Epithelial cell of proximal tubule (primary cell): ENCODE measurements around the gene TOMM70. TPM values are rescaled to one million over a fixed set of nuclear protein-coding genes. Genes with fewer than 3 reads are reported as not detected.

Source experiments
- DNase-seq: peaks from one replicate; pipeline ENCODE4 v3.0.0-alpha.2; 2011; ENCODE audit warnings: low read depth
- H3K4me3 ChIP-seq: 2 replicates; pipeline ENCODE4 v1.5.1; 2011; ENCODE audit warnings: low read depth, mild to moderate bottlenecking, low read length
- total RNA-seq: library from RNA; depleted of rRNA; stranded (reverse); fragments of >200 nt; gene quantifications from 2 replicates; pipeline ENCODE4 v1.2.3, GENCODE V29; 2015
- TF ChIP-seq, protein P1 (sequence below): conservative IDR thresholded peaks from 2 replicates; pipeline ENCODE4 v1.5.1; 2012; ENCODE audit warnings: low read depth, mild to moderate bottlenecking, low read length

TOMM70 gene
- total RNA-seq, 1 donor from 2014 or later = 27.5 TPM

DNA sequence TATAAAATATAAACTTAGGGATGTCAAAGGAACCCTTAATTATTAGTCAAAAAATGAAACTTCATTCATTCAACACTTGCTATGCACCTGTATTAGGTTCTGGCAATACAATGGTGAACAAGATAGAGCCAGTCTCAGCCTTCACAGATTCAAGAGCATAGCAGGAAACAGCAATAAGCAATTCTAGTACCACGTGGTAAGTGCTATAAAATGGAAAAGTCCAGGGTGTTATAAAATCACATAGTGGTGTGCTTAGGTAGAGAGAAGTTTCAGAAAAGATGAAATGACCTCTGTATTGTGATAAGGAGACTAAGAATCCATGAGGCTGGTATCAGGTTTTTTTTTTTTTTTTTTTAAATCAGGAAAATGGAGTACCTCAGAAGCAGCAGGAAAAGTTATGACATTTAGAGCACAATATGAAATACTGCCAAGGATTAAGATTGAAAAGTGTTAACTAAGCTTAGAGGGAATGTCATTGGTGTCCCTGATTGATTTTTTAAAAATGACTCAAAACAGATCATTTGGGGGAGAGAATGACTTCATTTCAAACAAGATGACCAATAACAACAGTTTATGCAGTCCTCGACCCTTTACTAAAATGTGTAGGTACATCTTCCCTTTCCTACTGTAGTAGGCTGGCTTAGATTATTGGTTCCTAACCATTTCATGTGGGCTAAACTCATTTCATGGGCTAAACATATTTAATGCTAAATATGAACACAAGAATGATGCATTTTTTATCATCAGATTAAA lies 5.0 kb downstream of the TOMM70 start:
- TF ChIP-seq, protein P1, sequence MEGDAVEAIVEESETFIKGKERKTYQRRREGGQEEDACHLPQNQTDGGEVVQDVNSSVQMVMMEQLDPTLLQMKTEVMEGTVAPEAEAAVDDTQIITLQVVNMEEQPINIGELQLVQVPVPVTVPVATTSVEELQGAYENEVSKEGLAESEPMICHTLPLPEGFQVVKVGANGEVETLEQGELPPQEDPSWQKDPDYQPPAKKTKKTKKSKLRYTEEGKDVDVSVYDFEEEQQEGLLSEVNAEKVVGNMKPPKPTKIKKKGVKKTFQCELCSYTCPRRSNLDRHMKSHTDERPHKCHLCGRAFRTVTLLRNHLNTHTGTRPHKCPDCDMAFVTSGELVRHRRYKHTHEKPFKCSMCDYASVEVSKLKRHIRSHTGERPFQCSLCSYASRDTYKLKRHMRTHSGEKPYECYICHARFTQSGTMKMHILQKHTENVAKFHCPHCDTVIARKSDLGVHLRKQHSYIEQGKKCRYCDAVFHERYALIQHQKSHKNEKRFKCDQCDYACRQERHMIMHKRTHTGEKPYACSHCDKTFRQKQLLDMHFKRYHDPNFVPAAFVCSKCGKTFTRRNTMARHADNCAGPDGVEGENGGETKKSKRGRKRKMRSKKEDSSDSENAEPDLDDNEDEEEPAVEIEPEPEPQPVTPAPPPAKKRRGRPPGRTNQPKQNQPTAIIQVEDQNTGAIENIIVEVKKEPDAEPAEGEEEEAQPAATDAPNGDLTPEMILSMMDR = no peak
- H3K4me3 ChIP-seq = no peak overlapping the region
- no peak for DNase-seq

DNA sequence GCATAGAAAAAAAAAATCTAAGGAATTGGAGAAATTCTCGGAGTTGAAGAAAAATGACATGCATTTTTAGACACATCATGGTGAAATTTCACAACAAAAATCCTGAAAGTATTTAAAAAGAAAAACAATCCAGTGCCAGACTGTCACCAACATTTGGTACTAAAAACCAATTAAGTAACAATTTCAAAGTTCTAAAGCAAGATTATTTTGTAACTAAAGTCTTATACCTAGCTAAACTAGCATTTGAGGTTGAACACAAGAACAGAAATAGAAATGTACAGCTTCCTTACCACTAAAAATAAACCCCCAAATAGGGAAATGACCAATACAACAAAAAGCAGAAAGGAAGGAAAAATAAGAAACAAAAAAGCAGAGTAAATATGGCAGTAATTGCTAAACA lies 11.9 kb downstream of the TOMM70 start:
- no peak for DNase-seq
- TF ChIP-seq, protein P1 = no peak
- no peak overlapping the region for H3K4me3 ChIP-seq

DNA sequence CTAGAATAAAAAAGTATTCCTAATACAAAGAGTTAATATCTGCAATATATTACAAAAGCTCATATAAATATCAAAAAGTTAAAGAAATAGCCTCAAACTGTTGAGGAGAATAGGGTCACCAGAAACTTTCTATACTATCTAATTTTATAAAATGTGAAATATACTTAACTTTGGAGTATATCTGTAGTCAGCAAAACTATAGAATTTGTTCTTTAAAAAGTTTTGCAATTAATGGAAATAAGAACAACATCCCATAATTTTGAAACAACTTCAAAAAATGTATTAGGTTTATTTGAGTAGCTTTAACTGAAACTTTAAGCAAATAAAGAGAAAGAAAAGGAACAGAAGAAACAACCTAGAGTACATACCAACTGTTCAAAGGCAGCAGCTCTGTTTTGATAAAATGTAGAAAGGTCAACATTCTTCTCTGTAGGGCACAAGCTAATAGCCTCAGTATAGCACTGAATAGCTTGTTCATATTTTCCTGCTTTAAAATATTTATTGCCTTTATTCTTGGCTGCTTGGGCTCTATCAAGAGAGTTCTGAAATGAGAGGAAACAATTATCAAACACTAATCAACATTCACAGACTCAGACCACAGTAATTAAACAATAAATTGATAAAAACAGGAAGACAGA lies 14.3 kb downstream of the TOMM70 start:
- TF ChIP-seq, protein P1 = no peak

DNA sequence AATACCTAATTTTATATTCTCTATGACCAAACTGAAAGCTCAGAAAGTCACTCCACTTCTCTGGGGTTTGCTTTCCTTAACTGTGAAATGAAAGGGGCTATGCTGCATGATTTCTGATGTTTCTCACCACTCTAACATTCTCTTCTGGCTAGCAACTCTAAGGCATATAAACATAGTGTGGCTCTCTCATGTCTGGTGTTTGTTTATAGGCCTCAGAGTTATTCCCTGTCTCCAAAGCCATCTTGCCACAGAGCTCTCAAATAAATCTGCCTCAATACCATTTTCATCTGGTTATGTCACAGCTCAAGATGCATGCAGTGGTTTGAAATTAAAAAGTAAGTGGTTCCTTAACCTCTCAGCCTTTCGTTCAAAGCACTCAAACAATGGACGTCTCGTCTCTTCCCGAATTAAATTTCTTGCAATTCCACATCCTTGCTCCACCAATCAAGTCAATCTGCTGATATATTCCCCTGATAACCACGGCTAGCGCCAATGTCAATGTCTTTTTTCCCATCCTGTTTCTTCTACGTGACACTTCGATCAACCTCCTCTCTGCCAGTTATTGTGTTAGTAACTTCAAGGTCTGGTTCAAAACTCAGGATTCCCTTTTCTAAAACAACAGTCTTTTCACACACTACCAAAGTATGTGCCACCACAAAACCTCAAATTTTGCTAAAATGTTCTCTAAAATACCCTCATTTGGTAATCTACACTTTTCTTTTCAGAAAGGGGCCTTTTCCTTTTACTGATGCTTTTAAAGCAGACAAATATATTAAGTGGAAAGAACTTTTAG lies 16.0 kb downstream of the TOMM70 start:
- no peak overlapping the region for H3K4me3 ChIP-seq
- TF ChIP-seq, protein P1 = no peak
- no peak for DNase-seq

More for the DNA sequence above, 14.3 kb downstream of the TOMM70 start:
- DNase-seq = no peak
- no peak overlapping the region for H3K4me3 ChIP-seq

DNA sequence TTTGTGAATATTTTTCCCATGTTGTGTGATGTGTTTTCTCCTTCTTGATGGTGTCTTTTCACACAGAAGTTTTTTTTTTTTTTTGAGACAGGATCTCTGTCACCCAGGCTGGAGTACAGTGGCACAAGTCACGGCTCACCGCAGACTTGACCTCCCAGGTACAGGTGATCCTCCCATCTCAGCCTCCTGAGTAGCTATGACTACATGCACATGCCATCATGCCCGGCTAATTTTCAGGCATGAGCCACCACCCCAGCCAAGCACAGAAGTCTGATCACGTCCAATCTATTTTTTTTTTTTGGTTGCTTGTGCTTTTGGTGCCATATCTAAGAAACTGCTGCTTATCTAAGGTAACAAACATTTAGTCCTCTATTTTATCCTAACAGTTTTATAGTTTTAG lies 24.6 kb downstream of the TOMM70 start:
- DNase-seq = no peak
- no peak overlapping the region for H3K4me3 ChIP-seq
- TF ChIP-seq, protein P1 = no peak

DNA sequence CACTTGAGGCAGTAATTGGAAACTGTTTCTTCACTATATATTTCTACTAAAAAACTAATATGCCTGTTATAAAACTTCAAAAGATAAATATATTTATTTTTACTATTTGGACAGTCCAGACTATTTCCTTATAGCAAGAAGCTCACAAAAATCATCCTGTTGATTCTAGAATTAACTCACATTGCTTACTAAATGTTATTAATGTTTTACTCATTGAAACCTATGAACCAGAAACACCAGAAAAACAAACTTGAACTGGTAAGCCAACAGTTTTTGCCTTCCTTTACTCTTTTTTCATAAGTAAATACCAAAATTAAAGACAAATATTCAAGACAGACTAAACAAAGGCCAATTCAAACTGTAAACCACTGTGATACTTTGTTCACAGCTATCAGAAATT lies 26.4 kb downstream of the TOMM70 start:
- no peak overlapping the region for H3K4me3 ChIP-seq
- TF ChIP-seq, protein P1 = no peak
- DNase-seq = no peak
